Measurements from ENCODE around the gene CAMTA1.

CAMTA1 gene

DNA sequence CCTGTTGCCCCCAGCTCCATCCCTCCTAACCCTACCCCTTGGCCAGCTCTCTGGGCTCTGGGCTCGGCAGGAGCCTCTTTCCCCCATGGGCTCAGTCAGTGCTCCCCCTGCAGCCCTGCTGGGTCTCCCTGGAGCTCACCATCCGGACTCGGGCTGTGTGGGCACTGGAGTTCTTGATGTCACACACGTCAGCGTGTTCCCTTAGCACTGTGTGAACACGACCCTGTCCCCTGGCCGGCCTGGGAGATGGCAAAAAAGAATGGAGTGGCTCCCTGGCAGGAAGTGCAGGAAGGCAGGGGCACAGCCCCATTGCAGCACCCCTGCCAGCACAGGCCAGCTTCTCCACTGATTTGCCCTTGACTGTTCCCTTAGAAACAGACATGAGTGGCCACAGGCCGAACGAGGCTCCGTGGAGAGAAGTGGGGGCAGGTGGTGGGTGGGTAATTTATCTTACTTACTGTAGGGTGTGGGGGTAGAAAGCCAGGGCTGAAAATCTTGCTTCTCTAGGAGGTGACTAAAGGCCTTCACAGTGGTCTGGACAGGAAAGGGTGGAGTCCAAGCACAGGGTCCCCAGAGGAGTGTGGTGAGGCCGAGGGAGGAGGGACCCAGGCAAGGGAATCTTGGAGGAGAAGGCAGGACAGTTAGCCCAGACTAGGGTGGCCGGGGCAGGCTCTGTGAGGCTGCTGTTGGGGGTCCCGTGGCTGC, 604.1 kb downstream of the CAMTA1 start (continued):
- TF ChIP-seq GLIS3 (CRISPR knock-in tag; IDR thresholded peaks at IDR 0.05) (no peak), SNAI2 (CRISPR knock-in tag; IDR thresholded peaks at IDR 0.05) (no peak), ZC3H10 (CRISPR knock-in tag; IDR thresholded peaks at IDR 0.05) (no peak)

DNA sequence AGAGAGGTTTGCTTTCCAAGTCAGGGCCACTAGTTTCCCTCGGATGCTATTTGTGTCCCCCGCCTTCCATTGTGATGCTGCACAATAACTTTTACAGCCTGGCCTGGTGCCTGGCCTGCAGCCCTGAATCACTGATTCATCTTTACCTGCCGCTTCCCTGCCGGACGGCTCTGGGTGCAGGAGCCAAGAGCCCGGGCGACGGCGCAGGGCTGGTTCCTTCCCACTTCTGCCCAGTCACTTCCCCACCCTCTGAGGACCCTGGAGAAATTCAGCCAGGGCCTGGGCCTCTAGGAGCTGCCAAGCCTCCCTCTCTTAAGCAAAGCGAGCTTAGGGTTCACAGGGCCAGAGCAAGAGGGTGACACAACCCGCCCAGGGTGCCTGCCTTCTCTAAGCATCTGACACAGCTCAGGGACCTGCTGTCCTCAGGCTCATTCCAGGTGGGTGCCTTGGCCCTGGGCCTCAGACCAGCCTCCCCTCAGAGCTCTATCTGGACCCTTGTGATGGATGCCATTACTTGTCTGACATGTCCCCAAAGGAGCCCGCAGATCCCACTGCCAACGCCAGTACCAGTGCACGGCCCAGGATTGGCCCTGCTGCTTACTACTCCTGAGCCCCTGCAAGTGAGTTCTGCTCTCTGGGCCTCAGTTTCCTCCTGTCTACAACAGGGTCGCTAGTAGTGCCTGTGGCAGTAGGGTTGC, 604.8 kb downstream of the CAMTA1 start:
- TF ChIP-seq TCF4 (CRISPR knock-in tag; IDR thresholded peaks at IDR 0.05; ENCODE audit: borderline replicate concordance) (no peak), ZNF8 (CRISPR knock-in tag; IDR thresholded peaks at IDR 0.05) (no peak), ZFP30 (CRISPR knock-in tag; IDR thresholded peaks at IDR 0.05) (no peak), PPARA (CRISPR knock-in tag; IDR thresholded peaks at IDR 0.05; ENCODE audit: borderline replicate concordance) (no peak), ZNF565 (CRISPR knock-in tag; conservative IDR thresholded peaks at IDR 0.05; ENCODE audit: low read depth) (no peak), SNAI2 (CRISPR knock-in tag; IDR thresholded peaks at IDR 0.05) (no peak), CSDC2 (CRISPR knock-in tag; IDR thresholded peaks at IDR 0.05) (no peak), ZC3H10 (CRISPR knock-in tag; IDR thresholded peaks at IDR 0.05) (no peak), ZFP3 (CRISPR knock-in tag; IDR thresholded peaks at IDR 0.05) (no peak), OSR1 (CRISPR knock-in tag; IDR thresholded peaks at IDR 0.05) (no peak), TOX (CRISPR knock-in tag; IDR thresholded peaks at IDR 0.05; ENCODE audit: borderline replicate concordance) (no peak), ZNF70 (CRISPR knock-in tag; IDR thresholded peaks at IDR 0.05) (no peak), TSHZ2 (CRISPR knock-in tag; IDR thresholded peaks at IDR 0.05) (no peak), GLIS3 (CRISPR knock-in tag; IDR thresholded peaks at IDR 0.05) (no peak), RARB (CRISPR knock-in tag; IDR thresholded peaks at IDR 0.05) (no peak)
- TF ChIP-seq, protein P1, sequence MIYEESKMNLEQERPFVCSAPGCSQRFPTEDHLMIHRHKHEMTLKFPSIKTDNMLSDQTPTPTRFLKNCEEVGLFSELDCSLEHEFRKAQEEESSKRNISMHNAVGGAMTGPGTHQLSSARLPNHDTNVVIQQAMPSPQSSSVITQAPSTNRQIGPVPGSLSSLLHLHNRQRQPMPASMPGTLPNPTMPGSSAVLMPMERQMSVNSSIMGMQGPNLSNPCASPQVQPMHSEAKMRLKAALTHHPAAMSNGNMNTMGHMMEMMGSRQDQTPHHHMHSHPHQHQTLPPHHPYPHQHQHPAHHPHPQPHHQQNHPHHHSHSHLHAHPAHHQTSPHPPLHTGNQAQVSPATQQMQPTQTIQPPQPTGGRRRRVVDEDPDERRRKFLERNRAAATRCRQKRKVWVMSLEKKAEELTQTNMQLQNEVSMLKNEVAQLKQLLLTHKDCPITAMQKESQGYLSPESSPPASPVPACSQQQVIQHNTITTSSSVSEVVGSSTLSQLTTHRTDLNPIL (CRISPR knock-in tag; IDR thresholded peaks at IDR 0.05; ENCODE audit: low read depth): no peak
- TF ChIP-seq, protein P2, sequence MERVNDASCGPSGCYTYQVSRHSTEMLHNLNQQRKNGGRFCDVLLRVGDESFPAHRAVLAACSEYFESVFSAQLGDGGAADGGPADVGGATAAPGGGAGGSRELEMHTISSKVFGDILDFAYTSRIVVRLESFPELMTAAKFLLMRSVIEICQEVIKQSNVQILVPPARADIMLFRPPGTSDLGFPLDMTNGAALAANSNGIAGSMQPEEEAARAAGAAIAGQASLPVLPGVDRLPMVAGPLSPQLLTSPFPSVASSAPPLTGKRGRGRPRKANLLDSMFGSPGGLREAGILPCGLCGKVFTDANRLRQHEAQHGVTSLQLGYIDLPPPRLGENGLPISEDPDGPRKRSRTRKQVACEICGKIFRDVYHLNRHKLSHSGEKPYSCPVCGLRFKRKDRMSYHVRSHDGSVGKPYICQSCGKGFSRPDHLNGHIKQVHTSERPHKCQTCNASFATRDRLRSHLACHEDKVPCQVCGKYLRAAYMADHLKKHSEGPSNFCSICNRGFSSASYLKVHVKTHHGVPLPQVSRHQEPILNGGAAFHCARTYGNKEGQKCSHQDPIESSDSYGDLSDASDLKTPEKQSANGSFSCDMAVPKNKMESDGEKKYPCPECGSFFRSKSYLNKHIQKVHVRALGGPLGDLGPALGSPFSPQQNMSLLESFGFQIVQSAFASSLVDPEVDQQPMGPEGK (CRISPR knock-in tag; IDR thresholded peaks at IDR 0.05; ENCODE audit: borderline replicate concordance): no peak
- ATAC-seq: no peak

DNA sequence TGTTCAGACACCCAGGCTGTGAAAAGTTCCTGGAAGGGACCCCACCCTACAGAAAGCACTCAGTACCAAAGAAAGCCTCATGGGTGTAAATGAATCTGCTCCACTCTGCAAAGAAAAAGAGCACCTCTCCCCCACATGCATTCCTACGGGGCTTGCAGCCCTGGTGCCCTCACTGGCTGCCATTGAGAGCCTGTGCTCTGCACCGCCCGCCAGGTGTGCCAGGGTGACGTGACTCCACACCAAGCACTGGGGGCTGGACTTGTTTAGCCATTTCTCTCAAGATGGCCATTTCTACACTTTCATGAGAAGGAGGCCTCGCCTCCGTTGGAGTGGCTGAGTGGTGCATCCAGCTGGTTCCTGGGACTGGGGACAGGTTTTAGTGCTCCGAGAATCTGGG, 605.3 kb downstream of the CAMTA1 start:
- TF ChIP-seq BACH2 (CRISPR knock-in tag; IDR thresholded peaks at IDR 0.05; ENCODE audit: borderline replicate concordance): no peak
- no peak for TF ChIP-seq RARB (CRISPR knock-in tag; IDR thresholded peaks at IDR 0.05)
- no peak for TF ChIP-seq PPARA (CRISPR knock-in tag; IDR thresholded peaks at IDR 0.05; ENCODE audit: borderline replicate concordance)
- TF ChIP-seq SNAI2 (CRISPR knock-in tag; IDR thresholded peaks at IDR 0.05): no peak
- no peak for TF ChIP-seq OSR1 (CRISPR knock-in tag; IDR thresholded peaks at IDR 0.05)
- no peak for TF ChIP-seq ZFP3 (CRISPR knock-in tag; IDR thresholded peaks at IDR 0.05)
- no peak for TF ChIP-seq ARNTL (CRISPR knock-in tag; IDR thresholded peaks at IDR 0.05; ENCODE audit: borderline replicate concordance, low read depth)
- TF ChIP-seq, protein P2 (CRISPR knock-in tag; IDR thresholded peaks at IDR 0.05; ENCODE audit: borderline replicate concordance): no peak
- TF ChIP-seq, protein P1 (CRISPR knock-in tag; IDR thresholded peaks at IDR 0.05; ENCODE audit: low read depth): no peak
- TF ChIP-seq TOX (CRISPR knock-in tag; IDR thresholded peaks at IDR 0.05; ENCODE audit: borderline replicate concordance): no peak
- TF ChIP-seq ZC3H10 (CRISPR knock-in tag; IDR thresholded peaks at IDR 0.05): no peak
- no peak for TF ChIP-seq GLIS3 (CRISPR knock-in tag; IDR thresholded peaks at IDR 0.05)
- no peak for TF ChIP-seq ZNF8 (CRISPR knock-in tag; IDR thresholded peaks at IDR 0.05)
- TF ChIP-seq CSDC2 (CRISPR knock-in tag; IDR thresholded peaks at IDR 0.05): no peak
- no peak for TF ChIP-seq ZNF565 (CRISPR knock-in tag; conservative IDR thresholded peaks at IDR 0.05; ENCODE audit: low read depth)
- no peak for TF ChIP-seq ISL1 (CRISPR knock-in tag; IDR thresholded peaks at IDR 0.05)
- ATAC-seq: no peak
